ENCODE measurements around the gene RABGAP1L.
"Not testable (repeated sequence)": the region's sequence is repeated elsewhere in the genome, so short reads cannot be mapped to it uniquely, and the experiment has no call there.

Gene RABGAP1L

DNA sequence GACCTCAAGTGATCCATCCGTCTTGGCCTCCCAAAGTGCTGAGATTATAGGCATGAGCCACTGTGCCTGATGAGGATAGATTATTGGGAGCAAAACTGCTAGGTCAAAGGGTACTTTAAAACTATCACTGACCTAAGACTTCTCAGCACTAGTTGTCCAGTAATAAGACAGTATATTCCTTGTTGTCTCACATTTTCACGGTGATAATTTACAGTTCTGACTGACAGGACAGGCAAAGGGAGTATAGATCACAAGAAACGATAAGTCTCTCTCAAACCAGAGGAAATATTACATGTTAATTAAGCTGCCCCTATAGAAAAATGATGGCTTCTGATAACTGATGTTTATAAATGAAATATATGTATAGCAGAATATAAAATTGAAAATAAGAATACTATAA is 860.2 kb downstream of the RABGAP1L start:
- H3K27ac ChIP-seq = no peak overlapping the region
- TF ChIP-seq, protein P1, sequence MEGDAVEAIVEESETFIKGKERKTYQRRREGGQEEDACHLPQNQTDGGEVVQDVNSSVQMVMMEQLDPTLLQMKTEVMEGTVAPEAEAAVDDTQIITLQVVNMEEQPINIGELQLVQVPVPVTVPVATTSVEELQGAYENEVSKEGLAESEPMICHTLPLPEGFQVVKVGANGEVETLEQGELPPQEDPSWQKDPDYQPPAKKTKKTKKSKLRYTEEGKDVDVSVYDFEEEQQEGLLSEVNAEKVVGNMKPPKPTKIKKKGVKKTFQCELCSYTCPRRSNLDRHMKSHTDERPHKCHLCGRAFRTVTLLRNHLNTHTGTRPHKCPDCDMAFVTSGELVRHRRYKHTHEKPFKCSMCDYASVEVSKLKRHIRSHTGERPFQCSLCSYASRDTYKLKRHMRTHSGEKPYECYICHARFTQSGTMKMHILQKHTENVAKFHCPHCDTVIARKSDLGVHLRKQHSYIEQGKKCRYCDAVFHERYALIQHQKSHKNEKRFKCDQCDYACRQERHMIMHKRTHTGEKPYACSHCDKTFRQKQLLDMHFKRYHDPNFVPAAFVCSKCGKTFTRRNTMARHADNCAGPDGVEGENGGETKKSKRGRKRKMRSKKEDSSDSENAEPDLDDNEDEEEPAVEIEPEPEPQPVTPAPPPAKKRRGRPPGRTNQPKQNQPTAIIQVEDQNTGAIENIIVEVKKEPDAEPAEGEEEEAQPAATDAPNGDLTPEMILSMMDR (conservative IDR thresholded peaks at IDR 0.05; ENCODE audit: low read depth) = no peak
- ChIA-PET POLR2A (ENCODE audit: low non-redundant PET) (no interaction called here), CTCF (no interaction called here)
- no peak for DNase-seq (ENCODE audit: low spot score)

DNA sequence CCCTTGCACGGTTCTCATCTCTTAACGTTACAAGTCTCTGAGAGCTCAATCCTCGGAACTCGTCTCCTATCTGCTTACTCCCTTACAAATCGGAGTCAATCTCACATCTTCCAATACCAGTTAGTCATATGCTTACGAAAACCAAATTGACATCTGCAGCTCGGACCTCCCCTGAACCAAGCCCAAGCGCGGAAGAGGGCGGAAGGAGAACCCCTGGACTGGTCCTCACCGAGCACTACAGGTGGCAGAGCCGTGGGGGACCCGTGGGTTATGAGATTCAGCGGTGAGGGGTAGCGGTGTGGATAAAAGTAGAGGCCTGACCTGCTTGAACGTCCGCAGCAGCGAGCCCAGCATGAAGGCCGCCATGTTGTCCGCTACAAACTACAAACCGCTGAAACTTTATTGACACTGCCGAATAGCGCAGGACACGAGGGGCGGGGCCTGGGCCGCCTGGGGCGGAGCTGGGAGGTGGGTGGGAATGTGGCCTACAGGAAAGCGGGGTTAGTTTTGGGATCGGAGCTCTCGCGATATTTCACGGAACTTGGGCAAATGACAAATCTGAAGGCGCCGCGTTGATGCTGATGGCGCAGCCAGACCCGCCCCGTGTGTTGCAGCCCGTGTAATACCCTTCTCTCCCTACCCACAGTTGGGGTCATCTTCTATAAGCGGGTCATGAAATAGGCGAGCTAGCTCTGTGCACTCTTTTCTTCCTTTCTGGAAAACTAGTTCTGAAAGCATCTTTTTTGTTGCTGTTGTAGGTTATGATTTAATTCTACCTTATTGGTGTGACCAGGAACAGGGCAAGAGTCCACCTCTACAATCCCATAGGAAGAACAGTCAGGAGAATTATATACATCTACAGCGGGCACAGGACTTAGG is 864.0 kb downstream of the RABGAP1L start, which contains the start of gene MRPS14:
TSS of gene MRPS14 (minus strand) at position 383 of the 879 bp plus-strand sequence. CDS start at position 366, 17 bp downstream.
- DNase-seq (ENCODE audit: low spot score) = peak; percentile 98
- ChIA-PET POLR2A (ENCODE audit: low non-redundant PET) (interaction anchor here (0.7 to 1.2 kb wide), 3 partner anchors 23 to 1088 kb away, joined by 4 to 7 read pairs (median 6); no protein-coding TSS in a partner anchor), CTCF (interaction anchor here (0.7 to 1.1 kb wide), 2 partner anchors 102 to 315 kb away, joined by 5 to 7 read pairs; no protein-coding TSS in a partner anchor)
- TF ChIP-seq, protein P1 (conservative IDR thresholded peaks at IDR 0.05; ENCODE audit: low read depth) = no peak
- H3K27ac ChIP-seq = peak within 1 kb of the TSS; percentile 78

DNA sequence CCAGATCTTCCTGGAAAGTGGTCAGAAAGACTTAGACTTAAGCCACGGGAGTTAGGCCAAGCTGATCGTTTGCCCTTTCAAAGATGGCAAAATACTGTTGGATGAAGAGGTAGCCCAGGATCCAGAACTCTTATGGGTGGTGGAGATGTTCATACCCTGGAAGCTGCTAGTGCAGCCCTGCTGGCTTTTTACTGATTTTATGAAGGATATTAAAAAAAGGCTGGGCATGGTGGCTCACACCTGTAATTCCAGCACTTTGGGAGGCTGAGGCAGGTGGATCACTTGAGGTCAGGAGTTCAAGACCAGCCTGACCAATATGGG is 864.6 kb downstream of the RABGAP1L start:
- ChIA-PET CTCF (interaction anchor here (0.5 to 1.1 kb wide), 3 partner anchors 9 to 315 kb away, joined by 4 to 7 read pairs (median 5); no protein-coding TSS in a partner anchor), POLR2A (ENCODE audit: low non-redundant PET) (interaction anchor here (0.7 to 1.2 kb wide), 2 partner anchors 23 to 25 kb away, joined by 4 to 6 read pairs; no protein-coding TSS in a partner anchor)
- peak overlapping the region; percentile 78 for H3K27ac ChIP-seq
- DNase-seq (ENCODE audit: low spot score) = not testable (repeated sequence)

DNA sequence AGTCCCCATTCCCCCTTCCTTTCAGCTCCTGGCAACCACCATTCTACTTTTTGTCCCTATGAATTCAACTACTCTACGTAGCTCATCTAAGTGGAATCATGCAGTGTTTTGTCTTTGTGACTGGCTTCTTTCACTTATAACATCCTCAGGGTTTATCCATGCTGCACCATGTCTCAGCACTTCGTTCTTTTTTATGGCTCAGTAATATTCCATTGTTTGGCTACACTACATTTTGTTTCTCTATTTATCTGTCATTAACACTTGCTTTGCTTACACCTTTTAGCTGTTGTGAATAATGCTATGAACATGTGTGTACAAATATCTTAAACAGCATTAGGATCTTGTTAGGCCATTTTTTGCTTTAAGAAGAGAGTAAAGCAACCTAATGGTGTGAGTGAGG is 865.5 kb downstream of the RABGAP1L start:
- ChIA-PET CTCF (interaction anchor here (1.2 kb wide), 1 partner anchor 121 kb away, joined by 4 read pairs; no protein-coding TSS in a partner anchor), POLR2A (ENCODE audit: low non-redundant PET) (no interaction called here)
- no peak overlapping the region for H3K27ac ChIP-seq
- TF ChIP-seq, protein P1 (conservative IDR thresholded peaks at IDR 0.05; ENCODE audit: low read depth) = no peak
- no peak for DNase-seq (ENCODE audit: low spot score)

DNA sequence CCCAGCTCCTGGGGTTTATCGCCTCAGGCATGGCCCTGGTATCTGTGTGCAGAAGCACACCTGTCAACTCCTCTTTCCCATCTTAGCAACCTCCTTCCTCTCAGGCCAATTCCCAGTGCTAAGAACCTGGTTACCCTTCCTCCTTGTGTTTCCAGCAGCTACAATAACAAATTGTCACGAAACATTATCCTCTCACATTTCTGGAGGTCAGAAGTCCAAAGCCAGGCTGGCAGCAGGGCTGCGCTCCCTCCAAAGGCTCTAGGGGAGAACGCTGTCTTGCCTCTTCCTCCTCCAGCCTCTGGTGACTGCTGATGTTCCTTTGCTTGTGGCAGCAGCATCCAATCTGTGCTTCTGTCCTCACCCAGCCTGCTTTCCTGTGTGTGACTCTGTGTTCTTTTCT is 874.6 kb downstream of the RABGAP1L start:
- no peak for DNase-seq (ENCODE audit: low spot score)
- ChIA-PET CTCF (interaction anchor here (0.6 kb wide), 1 partner anchor 13 kb away, joined by 3 read pairs; no protein-coding TSS in a partner anchor), POLR2A (ENCODE audit: low non-redundant PET) (no interaction called here)
- TF ChIP-seq, protein P1 (conservative IDR thresholded peaks at IDR 0.05; ENCODE audit: low read depth) = no peak
- no peak overlapping the region for H3K27ac ChIP-seq

DNA sequence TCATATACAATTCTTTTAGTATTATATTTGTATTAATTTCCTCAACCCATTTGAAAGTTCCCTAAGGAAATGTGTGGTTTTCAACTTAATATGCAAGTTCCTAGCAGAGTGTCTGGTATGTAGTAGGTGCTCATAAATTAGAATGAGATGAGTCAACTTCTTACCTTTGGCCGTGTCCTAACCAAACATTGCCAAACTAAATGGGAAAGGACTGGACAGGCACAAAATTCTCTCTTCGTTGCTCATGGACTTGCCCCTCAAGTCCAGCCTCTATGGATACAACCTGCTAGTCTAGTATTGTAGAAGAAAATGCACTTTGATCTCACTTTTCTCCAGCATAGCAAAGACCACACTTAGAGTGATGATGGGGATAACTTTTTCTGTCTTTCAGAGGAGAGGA is 875.5 kb downstream of the RABGAP1L start:
- POLR2A ChIA-PET (ENCODE audit: low non-redundant PET) = no interaction called here
- CTCF ChIA-PET = interaction anchor here (0.7 kb wide), 1 partner anchor 91 kb away, joined by 6 read pairs; no protein-coding TSS in a partner anchor
- no peak overlapping the region for H3K27ac ChIP-seq
- TF ChIP-seq, protein P1 (conservative IDR thresholded peaks at IDR 0.05; ENCODE audit: low read depth) = no peak
- DNase-seq (ENCODE audit: low spot score) = peak; percentile 8

DNA sequence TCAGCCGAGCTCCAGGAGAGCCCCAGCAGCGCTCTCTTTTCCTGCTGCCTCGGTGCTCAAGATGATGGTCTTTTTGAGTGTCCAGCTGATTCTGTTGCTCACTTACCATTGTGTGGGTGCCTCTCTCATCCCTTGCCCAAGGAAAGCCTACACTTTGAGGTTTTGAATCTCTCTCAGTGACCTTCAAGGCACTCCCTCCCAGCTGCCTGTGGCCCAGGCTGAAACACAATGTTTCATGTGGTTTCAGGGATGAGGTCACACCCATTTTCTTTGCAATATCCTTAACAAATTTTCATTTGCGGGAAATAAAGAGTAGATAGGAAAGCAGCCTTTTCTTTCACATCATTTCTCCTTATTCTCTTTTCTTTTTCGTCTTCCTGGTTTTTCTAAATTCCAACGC is 876.5 kb downstream of the RABGAP1L start:
- TF ChIP-seq, protein P1 (conservative IDR thresholded peaks at IDR 0.05; ENCODE audit: low read depth) = no peak
- ChIA-PET CTCF (no interaction called here), POLR2A (ENCODE audit: low non-redundant PET) (no interaction called here)
- DNase-seq (ENCODE audit: low spot score) = no peak
- H3K27ac ChIP-seq = no peak overlapping the region

All from RWPE1 (cell line).